NK-92 treated with Interleukin-12 subunit alpha and Interleukin-12 subunit beta, amount 100 ng/mL, for 24 hours (cell line): ENCODE results near the gene ZFP64.
"Not testable (repeated sequence)": the region's sequence is repeated elsewhere in the genome, so short reads cannot be mapped to it uniquely, and the experiment has no call there.

ENCODE experiments used
- DNase-seq: peaks from one replicate; lab custom pipeline; 2025; lab: John Stamatoyannopoulos, UW

Gene ZFP64

DNA sequence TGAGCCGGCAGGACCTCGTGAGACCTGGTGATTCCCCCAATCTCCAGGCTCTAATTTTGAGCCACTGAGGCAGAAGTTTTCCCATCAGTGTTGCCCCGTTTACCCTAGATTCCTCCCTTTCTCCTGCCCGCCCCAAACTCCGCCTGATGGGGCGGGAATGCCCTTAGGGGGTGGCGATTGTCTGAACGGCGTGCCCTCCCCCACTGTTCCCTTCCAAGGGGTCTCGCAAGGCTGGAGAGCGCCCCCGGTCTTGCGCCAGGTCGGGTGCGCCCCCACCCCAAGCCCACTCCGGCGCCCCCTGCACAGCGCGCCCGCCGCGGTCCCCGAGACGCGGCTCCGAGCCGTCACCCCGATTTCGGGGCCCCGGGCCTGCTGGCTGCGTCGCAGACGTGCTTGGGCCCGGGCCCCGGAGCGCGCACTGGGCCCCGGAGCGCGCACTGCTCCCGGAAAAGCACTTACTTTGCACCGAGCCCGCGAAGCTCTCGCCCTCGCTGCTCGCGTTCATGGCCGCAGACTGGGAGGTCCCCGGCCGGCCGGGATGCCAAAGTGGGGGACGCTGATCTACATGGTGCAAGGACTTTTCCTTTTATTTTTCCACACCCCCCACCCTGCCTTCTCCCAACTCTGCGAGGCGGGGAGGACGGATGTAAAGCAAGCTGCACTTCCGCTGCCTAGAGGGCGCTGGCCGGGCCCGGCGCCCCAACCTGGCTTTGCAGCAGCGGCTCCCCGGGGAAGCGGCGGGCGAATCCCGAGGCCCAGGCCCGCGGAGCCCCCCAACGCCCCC, at the start of gene ZFP64:
Gene ZFP64, minus strand, starts transcription at position 648 of the 784 bp plus-strand sequence. Its CDS starts 143 bp downstream, at position 505.
- DNase-seq: peak; percentile 61

DNA sequence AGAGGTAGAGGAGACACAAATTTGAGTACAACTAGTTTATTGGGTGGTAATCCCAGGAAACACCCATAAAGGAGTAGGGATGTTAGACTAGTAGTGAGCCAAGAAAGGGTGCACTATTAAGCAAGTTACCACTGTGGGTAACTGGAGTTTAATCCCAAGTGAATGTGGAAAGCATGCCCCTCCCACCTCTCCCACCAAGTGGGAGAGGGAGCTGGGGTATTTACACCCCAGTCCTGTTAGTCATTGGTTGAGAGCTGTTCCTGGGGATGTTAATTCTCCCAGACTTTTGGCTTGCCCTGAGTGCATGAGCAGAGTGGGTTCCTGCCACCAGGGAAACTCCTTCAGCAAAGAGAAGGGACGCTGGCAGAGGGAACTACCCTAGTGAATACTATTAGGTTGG, 49.2 kb upstream of the ZFP64 start:
- no peak for DNase-seq

DNA sequence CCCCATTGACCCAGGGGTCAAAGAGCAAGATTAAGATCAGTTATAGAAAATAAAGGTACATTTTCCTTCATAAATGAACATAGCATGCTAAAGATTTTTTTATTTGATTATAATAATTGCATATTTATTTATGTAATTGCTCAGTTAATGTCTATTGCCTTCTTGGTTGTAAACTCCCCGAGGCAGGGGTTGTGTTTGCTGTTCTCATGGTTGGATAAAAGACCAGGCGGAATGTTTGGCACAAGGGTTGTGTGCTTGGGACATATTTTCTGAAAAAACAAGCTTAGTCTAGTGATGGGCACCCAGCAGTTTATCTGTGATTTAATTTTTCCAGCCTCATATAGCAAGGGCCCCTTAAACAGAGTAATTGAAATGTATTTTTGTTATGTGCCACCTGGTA, 47.5 kb upstream of the ZFP64 start:
- DNase-seq: no peak

DNA sequence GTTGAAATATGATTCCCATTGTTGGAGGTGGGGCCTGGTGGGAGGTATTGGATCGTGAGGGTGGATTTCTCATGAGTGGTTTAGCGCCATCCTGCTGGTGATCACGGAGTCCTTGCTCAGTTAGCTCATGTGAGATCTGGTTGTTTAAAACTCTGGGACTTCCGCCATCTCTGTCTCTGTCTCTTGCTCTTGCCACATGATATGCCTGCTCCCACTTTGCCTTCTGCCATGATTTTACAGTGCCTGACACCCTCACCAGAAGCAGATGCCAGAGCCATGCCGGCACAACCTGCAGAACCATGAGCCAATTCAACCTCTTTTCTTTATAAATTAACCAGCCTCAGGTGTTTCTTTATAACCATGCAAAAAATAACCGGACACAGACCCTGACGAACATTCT, 44.7 kb upstream of the ZFP64 start:
- DNase-seq: no peak

DNA sequence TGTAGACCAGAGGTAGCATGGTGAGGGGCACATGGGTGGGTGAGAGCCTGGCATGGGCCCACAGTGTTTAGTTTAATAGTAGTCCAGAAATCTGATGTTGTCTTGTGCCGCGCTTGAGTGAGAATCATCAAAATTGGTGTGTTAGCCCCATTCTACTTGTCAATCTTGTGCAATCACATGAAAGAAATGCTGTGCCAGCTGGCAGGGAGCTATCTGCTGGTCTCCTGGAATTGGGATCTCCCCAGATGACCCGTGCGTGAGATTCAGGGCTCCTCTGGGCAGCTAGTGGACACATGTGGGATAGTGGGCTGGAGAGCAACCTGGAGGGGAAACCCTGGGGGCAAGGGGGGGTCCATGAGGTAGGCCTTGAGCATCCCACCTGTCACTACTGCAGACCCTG, 43.5 kb upstream of the ZFP64 start:
- no peak for DNase-seq

DNA sequence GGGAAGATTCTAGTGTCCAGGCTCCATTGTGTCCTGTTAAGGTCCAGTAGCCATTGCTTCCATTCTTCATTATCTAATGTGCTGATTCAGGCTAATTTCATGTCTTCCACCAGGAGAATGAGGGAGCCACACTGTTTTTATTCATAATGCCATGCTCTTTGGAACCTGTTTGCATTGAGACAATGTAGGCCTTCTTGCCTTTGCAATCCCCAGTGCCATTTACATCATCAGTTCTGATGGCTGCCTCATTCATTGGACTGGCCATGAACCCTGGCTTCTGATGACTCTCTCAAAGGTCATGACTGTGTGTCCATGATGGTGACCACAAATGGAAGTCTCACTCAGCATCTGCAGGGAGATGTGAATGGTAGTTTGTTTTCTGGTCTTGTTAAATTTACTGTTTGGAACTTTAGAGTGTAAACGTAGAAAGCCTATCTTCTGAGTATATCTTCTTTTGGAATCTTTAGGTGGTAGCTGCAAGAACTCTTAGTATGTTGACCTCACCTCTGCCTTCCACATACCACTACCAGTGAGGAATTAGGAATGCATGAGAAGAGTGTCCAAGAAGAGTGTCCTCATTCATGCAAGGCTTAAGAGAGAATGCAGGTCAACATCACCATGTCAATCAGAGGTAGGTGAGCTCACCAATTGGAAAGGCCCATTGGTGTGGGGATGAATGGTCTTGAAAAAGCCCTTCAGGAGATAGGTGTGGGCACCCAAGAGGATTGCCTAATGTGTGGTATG, 42.9 kb upstream of the ZFP64 start:
- DNase-seq: no peak

GRCh38 chr20:52231230-52231746, 39.7 kb upstream of the ZFP64 start:
- no peak for DNase-seq

- DNase-seq: no peak
Measured at GRCh38 chr20:52230409-52230808, 38.8 kb upstream of the ZFP64 start.

DNA sequence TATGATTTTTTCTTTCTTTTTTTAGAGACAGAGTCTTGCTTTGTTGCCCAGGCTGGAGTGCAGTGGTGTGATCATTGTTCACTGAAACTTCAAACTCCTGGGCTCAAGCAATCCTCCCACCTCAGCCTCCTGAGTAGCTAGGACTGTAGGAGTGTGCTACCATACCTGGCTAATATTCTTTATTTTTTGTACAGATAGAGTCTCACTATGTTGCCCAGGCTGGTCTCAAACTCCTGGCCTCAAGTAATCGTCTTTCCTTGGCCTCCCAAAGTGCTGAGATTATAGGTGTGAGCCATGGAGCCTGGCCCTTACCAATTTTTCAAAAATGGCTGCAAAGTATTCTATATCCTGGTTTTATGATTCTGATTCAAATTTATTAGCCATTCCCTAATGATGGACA, 37.8 kb upstream of the ZFP64 start:
- not testable (repeated sequence) for DNase-seq

- no peak for DNase-seq
Measured at GRCh38 chr20:52226370-52226769, 34.8 kb upstream of the ZFP64 start.

DNA sequence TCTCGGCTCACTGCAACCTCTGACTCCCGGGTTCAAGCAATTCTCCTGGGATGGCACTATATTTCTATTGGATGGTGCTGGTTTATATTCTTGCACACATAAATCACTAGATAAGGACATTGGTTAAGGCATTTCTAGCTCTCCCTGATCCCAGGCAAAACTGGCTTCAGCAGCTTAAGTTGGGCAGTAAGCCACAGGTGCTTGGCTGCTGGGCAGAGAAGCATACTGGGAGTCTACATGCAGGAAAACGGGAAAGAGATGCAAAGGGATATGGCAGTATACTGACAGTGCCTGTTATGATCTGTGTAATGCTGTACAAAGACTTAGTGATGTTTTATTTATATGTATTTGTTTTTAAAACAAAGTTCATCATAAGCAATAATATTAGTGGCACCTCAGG, 33.3 kb upstream of the ZFP64 start:
- DNase-seq: no peak

- DNase-seq: not testable (repeated sequence)
Measured at GRCh38 chr20:52221362-52221761, 29.8 kb upstream of the ZFP64 start.

GRCh38 chr20:52220891-52221290, 29.3 kb upstream of the ZFP64 start:
- not testable (repeated sequence) for DNase-seq

DNA sequence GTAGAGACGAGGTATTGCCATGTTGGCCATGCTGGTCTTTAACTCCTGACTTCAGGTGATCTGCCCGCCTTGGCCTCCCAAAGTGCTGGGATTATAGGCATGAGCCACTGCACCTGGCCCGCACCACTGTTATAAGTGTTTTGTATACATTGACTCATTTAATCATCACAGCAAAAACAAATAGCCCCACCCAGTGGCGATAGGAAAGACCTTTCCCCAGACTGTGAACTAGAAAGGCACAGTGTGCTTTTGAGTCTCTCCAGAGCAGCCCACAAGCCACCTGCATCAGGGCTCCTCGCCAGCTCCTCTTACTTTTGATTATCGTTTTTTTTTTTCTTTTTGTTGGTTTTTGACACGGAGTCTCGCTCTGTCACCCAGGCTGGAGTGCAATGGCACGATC, 27.9 kb upstream of the ZFP64 start:
- DNase-seq: no peak

GRCh38 chr20:52217689-52218395, 26.3 kb upstream of the ZFP64 start:
- DNase-seq: no peak

GRCh38 chr20:52213995-52214394, 22.4 kb upstream of the ZFP64 start:
- no peak for DNase-seq

- no peak for DNase-seq
Measured at GRCh38 chr20:52212943-52213342, 21.4 kb upstream of the ZFP64 start.

GRCh38 chr20:52210037-52210990, 18.7 kb upstream of the ZFP64 start:
- no peak for DNase-seq

DNA sequence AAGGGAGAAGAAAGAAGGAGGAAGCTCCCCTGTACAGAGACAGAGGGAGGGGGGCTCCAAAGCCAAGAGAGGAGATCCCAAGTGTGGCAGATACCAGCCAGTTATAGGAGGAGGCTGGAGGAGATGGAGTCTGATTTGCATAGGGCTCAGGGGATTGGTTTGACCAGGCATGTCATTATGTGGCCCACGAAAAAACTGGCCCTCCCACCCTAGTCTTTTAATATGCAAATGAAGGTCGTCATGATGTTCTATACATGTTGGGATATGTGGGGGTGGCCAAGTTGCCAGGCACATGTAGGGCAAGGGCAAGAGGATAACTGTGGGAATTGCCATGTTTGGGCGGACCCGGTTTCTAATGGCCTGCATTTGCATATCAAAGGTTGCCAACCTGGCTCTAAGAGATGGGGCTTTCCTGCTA, 17.6 kb upstream of the ZFP64 start:
- DNase-seq: no peak

DNA sequence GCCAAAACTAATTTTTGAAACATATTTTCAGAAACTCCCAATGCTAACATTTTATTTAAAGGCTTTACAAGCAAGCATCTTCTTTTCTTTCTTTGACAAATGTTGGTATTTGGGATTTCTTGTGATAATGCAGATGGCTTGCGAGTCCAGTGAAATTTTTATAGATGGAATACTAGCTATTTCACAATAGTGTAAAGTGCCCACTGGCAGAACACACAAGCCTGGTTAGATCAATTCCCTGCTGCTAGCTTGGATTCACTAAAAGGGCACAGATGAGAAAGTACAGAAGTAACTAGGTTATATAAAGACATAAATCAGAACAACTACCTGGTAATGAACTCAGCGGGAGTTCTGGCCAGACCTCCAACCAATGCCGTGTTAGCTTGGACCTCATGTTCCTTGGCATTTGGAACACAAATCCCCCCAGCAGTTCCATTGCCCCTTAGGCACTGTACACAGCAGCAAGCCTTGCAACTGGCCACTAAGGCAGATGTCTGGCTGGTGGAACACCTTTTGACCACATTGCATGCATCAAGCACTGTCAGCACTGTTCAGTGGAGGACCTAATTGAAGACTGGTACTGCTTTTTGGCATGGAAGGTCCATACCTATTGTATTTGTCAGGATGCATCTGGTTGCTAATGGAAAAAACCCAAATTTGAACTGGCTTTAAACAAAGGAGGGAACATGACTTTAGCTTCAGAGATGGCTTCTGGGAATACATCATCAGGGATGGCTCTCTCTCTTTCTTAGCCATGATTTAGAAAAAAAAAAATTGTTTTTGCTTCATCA, 15.6 kb upstream of the ZFP64 start:
- no peak for DNase-seq

DNA sequence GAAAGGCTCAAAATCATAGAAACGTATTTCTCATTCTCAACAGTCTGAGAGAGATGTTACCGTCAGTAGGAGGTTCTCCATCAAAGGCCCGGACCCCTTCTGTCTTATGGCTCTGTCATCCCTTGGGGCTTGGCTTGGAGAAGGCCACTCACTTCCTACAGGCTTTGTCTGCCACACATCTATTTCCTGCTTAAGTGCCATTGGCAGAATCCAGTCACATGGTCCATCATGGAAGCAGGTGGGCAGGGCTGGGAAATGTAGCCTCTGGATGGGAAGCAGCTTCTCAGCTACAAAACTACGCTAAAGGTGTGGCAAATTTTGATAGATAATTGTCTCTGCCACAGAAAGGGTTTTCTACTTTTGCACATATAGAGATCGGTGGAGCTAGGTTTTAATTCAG, 12.6 kb upstream of the ZFP64 start:
- DNase-seq: no peak
